Amniotic stem cell (primary cell): ENCODE results near the gene DHX34.
A peak's percentile ranks its signal among the peaks of the same experiment; 100 is the strongest.
"Not testable (repeated sequence)": the region's sequence is repeated elsewhere in the genome, so short reads cannot be mapped to it uniquely, and the experiment has no call there.

Experiments
- DNase-seq: peaks from one replicate; lab custom pipeline; 2025; lab: John Stamatoyannopoulos, UW

DHX34 gene

DNA sequence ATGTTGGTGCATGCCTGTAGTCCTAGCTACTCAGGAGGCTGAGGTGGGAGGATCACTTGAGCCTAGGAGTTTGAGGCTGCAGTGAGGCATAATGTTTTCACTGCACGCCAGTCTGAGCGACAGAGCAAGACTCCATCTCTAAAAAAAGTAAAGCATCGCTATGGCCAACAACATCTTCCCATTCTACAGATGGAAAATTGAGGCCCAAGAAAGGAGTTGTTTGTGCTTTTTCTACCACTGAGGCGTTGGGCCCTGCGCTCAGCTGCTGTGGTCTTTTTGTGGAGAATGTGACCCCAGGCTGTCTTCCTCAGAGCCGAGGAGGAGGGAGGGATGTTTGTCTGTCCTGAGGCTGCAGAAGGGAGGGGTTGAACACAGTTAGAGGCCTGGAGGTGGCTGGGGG, 17.6 kb upstream of the DHX34 start:
- DNase-seq, result no peak

DNA sequence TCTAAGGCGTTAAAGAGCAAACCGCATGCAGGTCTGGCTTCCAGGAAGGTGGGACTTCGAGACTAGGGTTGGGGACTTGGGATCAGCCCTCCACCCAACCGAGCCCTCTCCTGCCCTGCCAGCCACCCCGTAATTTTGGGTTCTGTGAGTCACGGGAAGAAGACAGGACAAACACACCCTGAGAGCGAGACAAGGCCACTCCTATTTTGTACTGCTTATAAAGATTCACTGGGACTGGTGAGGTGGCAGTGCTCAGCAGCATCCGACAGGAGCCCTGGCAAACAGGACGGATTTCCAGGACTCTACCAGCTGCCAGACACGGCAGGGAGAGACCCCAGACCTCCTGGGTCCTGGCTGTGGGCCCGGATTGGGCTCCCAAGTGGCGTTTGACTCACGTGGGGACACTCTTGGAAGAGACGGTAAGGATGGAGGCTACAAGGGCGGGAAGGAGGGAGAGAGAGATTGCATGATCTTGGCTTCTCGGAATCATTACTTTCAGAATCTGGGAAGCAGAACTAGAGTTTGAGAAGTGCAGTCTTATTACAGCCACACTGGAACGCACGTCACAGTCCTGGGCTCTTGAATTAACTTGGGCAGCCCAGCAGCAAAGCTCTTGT, 17.1 kb upstream of the DHX34 start, which contains the start of gene C5AR2:
TSS of gene C5AR2 (plus strand) at position 245 of the 617 bp plus-strand sequence. CDS start 8,625 bp downstream, outside the sequence.
- no peak for DNase-seq

DNA sequence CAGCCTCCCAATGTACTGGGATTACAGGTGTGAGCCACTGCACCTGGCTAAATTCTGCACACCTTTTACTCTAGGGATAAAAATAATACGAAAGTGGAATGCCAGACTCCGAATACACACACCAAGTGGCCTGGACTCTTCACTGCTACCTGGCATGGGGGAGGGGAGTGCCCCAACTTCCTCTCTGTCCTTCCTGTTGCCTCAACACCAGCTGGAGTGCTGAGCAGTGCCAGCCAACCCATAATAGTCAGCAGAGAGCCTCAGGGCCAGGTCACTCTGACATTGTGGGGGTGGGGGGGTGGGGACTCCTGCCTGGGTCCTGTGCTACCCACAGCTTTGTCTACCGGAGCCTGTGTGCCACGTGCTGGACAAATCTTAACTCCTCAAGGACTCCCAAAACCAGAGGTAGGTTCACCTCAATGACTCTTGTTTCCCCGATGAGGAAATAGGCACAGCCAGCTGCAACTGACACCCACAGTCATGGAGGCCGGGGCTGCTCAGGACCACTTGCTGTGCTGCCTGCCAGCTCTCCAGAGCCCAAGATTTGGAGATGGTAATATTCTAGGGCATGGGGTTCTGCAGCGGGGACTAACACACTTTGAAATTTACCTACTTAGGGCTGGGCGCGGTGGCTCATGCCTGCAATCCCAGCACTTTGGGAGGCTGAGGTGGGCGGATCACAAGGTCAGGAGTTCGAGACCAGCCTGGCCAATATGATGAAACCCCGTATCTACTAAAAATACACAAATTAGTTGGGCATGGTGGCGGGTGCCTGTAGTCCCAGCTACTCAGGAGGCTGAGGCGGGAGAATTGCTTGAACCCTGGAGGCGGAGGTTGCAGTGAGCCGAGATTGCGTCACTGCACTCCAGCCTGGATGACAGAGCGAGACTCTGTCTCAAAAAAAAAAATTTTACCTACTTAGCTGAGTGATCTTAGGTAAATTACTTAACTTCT, 12.1 kb upstream of the DHX34 start:
- not testable (repeated sequence) for DNase-seq

DNA sequence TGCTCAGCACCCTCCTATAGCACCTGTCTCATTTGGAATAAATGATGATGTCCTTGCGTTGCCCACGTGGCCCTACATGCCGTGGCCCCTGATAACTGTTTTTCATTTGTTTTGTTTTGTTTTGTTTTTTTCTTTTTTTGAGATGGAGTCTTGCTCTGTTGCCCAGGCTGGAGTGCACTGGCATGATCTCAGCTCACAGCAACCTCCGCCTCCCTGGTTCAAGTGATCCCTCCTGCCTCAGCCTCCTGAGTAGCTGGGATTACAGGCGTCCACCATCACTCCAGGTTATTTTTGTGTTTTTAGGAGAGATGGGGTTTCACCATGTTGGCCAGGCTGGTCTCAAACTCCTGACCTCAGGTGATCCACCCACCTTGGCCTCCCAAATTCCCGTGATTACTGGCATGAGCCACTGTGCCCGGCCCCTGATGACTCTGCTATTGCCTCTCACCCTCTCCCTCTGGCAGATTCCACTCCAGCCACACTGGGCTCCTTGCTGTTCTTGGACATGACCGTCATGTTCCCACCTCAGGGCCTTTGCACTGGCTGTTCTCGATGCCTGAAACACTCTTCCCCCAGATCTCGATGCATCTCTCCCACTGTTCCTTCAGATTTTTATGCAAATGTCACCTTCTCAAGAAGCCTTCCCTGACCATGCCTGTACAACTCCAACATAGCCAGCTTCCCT, 9.8 kb upstream of the DHX34 start:
- no peak for DNase-seq

DNA sequence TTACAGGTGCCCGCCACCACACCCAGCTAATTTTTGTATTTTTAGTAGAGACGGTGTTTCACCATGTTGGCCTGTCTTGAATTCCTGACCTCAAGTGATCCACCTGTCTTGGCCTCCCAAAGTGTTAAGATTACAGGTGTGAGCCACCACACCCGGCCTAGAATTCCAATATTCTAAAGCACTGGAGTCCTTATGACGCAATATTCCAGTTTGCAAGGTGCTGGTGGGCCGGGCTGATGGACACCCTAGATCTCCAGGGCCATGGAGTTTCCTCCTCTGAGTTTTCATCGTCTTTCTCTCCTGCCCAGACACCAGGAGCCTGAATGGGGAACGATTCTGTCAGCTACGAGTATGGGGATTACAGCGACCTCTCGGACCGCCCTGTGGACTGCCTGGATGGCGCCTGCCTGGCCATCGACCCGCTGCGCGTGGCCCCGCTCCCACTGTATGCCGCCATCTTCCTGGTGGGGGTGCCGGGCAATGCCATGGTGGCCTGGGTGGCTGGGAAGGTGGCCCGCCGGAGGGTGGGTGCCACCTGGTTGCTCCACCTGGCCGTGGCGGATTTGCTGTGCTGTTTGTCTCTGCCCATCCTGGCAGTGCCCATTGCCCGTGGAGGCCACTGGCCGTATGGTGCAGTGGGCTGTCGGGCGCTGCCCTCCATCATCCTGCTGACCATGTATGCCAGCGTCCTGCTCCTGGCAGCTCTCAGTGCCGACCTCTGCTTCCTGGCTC, 8.5 kb upstream of the DHX34 start:
- no peak for DNase-seq

DNA sequence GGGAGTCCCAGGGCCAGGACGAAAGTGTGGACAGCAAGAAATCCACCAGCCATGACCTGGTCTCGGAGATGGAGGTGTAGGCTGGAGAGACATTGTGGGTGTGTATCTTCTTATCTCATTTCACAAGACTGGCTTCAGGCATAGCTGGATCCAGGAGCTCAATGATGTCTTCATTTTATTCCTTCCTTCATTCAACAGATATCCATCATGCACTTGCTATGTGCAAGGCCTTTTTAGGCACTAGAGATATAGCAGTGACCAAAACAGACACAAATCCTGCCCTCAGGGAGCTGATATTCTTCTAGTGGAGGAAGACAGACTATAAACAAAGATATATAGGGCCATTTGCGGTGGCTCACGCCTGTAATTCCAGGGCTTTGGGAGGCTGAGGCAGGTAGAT, 7.4 kb upstream of the DHX34 start:
- DNase-seq, result no peak

DNA sequence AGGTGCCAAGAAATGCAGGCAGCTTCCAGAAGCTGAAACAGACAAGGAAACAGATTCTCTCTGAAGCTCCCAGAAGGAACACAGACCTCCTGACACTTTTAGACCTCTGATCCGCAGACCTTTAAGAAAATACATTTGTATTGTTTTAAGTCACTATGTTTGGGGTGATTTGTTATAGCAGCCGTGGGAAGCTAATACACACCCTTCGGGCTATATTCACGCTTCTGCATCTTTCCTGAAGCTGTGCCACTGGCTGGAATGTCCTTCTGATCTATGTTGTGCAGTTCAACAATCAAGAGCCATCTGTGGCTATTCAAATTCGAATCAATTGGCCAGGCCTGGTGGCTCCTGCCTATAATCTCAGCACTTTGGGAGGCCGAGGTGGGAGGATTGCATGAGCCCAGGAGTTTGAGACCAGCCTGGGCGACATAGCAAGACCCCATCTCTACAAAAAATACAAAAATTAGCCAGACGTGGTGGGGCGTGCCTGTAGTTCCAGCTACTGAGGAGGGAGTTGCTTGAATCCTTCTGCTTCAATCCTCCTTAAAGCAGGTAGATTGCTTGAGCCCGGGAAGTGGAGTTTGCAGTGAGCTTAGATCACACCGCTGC, 5.8 kb upstream of the DHX34 start:
- no peak for DNase-seq

DNA sequence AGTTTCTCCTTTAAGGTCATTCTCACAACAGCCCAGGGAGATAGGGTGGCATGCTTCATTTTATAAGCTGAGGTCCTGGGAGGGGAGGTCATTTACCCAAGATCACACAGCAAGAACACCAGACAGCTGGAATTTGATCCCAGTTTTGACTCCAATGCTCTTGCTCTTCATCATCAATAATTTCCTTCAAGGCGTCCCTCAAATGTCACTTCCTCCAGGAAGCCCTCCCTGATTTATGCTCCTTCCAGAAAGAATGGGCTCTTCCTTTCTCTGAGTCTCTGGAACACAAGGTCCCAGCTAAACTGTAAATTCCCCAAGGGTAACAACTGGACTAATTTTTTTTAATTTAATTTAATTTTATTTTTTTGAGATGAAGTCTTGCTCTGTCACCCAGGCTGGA, 4.7 kb upstream of the DHX34 start:
- DNase-seq, result no peak

DNA sequence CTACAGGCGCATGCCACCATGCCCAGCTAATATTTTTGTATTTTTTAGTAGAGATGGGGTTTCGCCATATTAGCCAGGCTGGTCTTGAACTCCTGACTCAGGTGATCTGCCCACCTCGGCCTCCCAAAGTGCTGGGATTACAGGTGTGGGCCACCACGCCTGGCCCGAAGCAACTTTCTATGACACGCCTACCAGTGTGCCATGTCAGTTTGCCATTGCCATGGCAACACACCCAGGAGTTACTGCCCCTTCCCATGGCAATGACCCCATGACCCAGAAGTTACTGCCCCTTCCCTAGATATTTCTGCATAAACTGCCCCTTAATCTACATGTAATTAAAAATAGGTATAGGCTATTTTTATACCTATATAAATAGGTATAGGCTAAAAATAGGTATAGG, 3.1 kb upstream of the DHX34 start:
- not testable (repeated sequence) for DNase-seq

DNA sequence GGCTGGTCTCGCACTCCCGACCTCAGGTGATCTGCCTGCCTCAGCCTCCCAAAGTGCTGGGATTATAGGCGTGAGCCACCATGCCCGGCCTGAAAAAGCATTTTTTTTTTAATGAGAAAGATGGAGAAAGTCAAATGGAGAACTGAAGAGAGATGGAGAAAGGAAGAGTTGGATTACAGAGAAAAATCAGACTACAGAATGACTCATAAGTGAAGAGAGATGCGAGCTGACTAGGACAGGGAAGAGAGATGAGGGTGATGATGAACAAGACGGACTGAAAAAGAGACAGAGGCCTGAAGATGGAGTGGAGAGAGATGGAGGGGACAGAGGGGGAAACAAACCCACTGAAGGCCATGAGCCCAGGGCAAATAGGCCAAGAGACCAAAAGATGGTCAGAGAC, 1.5 kb downstream of the DHX34 start:
- no peak for DNase-seq

DNA sequence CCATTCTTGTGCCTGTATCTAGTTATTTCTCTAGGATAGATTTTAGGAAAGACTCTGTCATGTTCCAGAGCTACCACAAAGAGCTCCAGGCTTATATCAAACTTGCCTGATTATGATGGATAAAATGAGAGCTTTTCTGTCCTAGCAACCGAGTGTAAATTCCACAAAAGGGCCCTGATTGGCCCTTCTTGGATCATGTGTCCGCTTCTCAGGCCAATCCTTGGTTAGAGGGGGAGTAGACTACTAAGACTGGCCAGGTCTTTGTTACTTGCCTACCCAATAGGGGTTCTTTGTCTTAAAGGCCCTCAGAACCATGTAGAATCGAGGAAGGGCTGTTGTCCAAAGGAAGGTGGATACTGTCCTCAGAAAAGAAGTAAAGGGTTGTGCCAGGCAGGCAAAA, 2.4 kb downstream of the DHX34 start:
- DNase-seq, result no peak

DNA sequence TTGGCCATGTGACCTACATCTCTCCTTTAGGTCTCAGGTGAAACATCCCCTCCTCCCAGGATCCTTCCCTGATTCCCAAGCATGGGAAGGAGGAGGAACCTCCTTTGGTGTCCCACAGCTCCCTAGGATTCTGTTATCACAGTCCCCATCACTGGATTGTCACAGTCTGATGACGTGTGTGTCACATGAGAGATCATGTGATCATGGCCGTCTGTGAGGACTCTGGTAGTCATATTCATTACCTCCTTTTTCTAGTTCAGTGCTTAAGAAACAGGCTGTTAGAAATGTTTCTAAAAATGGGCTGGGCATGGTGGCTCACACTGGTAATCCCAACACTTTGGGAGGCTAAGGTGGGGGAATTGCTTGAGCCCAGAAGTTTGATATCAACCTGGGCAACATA, 3.0 kb downstream of the DHX34 start:
- DNase-seq, result no peak

DNA sequence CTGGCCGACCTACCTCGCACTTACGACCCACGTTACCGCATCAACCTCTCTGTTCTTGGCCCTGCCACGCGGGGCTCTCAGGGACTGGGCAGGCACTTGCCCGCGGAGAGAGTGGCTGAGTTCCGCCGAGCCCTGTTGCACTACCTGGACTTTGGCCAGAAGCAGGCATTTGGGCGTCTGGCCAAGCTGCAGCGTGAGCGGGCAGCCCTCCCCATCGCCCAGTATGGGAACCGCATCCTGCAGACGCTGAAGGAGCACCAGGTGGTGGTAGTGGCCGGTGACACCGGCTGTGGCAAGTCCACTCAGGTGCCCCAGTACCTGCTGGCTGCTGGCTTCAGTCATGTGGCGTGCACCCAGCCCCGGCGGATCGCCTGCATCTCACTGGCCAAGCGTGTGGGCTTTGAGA, 4.2 kb downstream of the DHX34 start:
- no peak for DNase-seq

DNA sequence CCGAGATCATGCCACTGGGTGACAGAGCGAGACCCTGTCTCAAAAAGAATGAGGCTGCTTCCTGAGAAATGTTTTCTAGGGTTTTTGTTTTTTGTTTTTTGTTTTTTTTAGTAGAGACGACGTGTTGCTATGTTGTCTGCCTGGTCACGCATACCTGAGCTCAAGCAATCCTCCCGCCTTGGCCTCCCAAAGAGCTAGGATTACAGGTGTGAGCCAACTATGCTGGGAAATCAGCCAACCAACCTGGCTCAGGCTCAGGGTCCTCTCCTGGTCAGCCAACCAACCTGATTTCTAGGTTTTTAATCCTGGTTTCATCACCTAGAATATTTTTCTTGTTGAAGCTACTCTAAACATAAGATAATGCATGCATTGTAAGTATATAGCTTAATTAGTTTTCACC, 7.8 kb downstream of the DHX34 start:
- DNase-seq, result no peak

DNA sequence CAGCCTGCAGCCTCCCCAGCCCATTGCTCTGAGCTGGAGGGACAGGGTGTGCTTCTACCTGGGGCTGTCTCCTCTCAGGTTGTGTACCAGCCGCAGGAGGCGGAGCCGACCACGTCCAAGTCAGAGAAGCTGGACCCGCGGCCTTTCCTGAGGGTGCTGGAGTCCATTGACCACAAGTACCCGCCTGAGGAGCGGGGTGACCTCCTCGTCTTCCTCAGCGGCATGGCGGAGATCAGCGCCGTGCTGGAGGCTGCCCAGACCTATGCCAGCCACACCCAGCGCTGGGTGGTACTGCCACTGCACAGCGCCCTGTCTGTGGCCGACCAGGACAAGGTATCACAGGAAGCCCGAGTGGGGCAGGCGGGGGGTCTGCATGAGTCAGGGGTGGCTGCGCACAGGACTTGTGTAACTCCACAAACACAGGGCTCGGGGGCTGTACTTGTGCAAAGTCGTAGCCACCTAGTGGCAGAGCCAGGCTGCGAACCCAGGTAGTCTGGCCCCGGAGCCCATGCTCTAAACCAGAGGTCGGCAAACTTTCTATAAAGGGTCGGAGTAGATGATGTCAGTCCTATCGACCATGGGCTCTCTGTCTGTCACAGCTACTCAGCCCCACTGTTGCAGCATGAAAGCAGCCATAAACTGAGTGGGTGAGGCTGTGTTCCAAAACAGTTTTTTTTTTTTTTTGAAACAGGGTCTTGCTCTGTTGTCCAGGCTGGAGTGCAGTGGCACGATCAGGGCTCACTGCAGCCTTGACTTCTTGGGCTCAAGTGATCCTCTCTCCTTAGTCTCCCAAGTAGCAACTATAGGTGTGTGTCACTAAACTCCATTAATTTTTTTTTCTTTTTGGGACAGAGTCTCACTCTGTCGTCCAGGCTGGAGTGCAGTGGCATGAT, 8.9 kb downstream of the DHX34 start:
- DNase-seq, result no peak

DNA sequence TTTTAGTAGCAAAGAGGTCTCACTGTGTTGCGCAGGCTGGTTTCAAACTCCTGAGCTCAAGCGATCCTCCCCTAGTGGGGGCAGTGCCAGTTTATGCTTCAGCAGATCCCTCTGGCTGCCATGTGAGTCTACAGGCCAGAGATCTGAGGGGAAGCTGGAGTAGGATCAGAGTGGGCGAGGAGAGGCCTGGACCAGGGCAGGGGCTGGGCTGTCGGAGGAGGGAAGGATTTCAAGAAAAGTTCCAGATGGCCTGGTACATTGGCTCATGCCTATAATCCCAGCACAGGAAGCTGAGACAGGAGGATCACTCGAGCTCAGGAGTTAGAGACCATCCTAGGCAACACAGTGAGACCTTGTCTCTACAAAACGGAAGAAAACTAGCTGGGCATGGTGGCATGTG, 9.8 kb downstream of the DHX34 start:
- DNase-seq, result no peak

DNA sequence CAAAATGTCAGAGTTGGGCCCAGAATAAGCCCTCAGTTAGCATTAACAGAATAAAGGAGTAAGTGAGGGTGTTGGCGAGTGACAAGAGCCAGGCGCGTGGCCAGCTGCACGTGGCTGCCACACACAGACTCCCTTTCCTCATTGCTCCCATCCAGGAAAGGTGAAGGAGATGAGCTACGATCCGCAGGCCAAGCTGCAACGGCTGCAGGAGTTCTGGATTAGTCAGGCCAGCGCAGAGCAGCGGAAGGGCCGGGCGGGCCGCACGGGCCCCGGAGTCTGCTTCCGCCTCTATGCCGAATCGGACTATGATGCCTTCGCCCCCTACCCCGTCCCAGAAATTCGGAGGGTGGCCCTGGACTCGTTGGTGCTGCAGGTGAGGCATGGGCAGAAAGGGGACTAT, 13.2 kb downstream of the DHX34 start:
- no peak for DNase-seq

DNA sequence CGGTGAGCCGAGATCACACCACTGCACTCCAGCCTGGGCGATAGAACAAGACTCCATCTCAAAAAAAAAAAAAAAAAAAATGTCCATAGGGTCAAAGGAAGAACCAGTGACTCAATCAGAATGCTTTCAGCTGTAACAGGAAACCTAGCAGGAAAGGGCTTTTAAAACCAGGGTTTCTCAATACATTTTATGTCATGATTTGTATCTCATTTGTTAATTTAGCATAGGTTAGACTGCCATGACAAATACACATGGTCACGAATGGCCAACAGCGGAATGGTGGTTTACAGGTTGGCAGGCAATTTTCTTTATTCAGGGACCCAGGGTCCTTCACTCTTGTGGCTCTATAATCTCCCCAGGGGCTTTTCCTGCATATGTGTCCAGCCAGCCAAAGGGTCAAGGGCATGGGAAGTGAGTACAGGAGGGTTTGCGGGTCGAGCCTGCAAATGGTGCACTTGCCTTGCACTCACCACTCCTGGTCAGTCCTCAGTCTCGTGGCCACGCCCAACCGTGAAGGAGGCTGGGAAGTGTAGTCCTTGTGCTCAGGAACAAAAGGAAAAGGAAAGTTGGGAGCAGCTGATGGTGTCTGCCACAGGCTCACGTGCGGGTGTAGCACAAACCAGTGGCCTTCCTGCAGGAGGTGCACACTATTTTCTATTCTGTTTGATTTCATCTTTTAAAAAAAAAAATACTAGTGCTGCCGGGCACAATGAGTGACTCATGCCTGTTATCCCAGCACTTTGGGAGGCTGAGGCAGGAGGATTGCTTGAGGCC, 14.8 kb downstream of the DHX34 start:
- no peak for DNase-seq

DNA sequence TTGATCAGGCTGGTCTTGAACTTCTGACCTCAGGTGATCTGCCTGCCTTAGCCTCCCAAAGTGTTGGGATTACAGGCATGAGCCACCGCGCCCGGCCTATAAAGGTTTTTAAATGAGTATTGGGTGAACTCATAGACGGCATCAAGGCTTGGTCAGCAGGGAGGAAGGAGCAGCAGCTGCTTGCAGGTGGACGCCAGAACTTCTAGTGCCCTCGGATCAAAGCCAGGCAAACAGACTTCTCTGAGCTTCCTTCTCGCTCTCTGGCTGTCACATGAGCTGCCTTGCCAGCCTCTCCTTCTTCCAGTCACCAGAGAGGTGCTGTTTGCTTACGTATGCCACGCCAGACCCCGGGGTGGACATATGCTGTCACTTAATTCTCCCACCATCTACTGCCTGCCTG, 16.3 kb downstream of the DHX34 start:
- not testable (repeated sequence) for DNase-seq

DNA sequence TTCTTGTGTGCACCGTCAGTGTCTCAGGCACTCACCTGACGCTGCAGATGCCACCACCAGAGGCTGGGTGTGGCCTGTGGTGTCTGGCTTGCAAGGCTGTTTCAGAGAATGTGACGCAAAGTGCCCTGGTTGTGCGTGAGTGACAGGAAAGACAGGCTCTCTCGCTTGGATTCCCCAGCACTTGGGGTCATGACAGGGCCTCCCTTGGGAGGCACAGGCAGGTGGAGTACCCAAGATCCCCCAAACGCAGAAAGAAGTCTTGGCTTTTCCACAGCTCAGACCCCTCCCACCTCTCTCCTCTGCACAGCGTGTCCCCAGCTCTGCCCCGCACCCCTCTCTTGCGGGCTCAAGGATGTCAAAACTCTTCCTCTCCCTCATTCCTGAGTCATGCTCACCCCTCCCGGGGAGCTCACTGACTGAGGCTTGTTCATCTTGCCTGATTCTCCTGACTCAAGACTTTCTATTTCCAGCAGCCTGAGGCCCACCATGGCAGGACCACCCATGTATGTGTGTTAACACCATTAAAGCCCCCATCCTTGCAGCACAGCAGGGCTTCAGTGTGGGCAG, 21.0 kb downstream of the DHX34 start:
- peak; percentile 18 for DNase-seq
